GM23338 (cell line): Measurements from ENCODE around the gene ZFHX3.

Source experiments
- EZH2phosphoT487 ChIP-seq: fragments of 200-600 bp; sonication (generic); IDR thresholded peaks from one replicate; pipeline ENCODE4 v1.8.1; 2018; ENCODE audit warnings: antibody characterized with exemption; ENCODE audit not compliant: unreplicated experiment
- NANOG ChIP-seq: IDR thresholded peaks from 2 replicates; pipeline ENCODE4 v1.6.1; 2016; ENCODE audit warnings: antibody characterized with exemption, borderline replicate concordance
- TF ChIP-seq, protein P1 (sequence below), 2 experiments: fragments of 200-600 bp in 1 of 2; sonication (generic) in 1 of 2; conservative IDR thresholded peaks; 2 replicates each; pipeline versions ENCODE4 v1.5.1 to v1.6.1; 2016 to 2017; ENCODE audit warnings: antibody characterized with exemption in 2 of 2, low read depth in 2 of 2, mild to moderate bottlenecking in 2 of 2, moderate library complexity in 1 of 2

DNA sequence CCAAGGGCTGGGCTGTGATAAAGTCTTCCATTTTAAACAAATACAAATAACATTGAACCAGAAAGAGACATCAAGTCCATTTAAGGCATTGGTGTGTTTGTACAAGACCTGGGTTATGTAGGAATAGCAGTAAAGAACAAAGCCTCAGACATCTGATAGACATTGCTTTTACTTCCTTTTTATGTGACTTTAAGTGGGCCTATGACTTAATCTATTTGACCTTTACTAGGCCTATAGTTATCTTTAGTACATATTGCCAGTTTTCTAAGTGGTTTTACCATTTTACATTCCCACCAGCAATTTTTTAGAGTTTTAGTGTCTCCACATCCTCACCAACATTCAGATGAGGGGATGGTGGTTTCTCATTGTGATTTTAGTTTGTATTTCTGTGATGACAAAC lies 298.8 kb downstream of the ZFHX3 start:
- TF ChIP-seq, protein P1, sequence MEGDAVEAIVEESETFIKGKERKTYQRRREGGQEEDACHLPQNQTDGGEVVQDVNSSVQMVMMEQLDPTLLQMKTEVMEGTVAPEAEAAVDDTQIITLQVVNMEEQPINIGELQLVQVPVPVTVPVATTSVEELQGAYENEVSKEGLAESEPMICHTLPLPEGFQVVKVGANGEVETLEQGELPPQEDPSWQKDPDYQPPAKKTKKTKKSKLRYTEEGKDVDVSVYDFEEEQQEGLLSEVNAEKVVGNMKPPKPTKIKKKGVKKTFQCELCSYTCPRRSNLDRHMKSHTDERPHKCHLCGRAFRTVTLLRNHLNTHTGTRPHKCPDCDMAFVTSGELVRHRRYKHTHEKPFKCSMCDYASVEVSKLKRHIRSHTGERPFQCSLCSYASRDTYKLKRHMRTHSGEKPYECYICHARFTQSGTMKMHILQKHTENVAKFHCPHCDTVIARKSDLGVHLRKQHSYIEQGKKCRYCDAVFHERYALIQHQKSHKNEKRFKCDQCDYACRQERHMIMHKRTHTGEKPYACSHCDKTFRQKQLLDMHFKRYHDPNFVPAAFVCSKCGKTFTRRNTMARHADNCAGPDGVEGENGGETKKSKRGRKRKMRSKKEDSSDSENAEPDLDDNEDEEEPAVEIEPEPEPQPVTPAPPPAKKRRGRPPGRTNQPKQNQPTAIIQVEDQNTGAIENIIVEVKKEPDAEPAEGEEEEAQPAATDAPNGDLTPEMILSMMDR (conservative IDR thresholded peaks at IDR 0.05; ENCODE audit: low read depth in 2 of 2): no peak
- TF ChIP-seq NANOG (no peak), EZH2phosphoT487 (no peak)
